Skeletal muscle tissue (tissue), 4 donors: ENCODE results near the gene SHISAL1. TPM values are rescaled to one million over a fixed set of nuclear protein-coding genes. Genes with fewer than 3 reads are reported as not detected.

ENCODE experiments used
- H3K27ac ChIP-seq: one replicate; pipeline ENCODE4 v1.7.0; 2013; ENCODE audit warnings: mild to moderate bottlenecking, low read depth, low read length, inconsistent platforms
- H3K27me3 ChIP-seq, 3 donors: one replicate each; pipeline ENCODE4 v1.7.0; 2013; ENCODE audit warnings: low read length in 3 of 3; ENCODE audit not compliant: control insufficient read depth in 3 of 3, insufficient read depth in 3 of 3
- H3K36me3 ChIP-seq, 3 donors: one replicate each; pipeline ENCODE4 v1.7.0; 2013; ENCODE audit warnings: low read length in 3 of 3; ENCODE audit not compliant: control insufficient read depth in 3 of 3, insufficient read depth in 3 of 3
- H3K4me1 ChIP-seq, 3 donors: one replicate each; pipeline ENCODE4 v1.7.0; 2013; ENCODE audit warnings: low read length in 3 of 3, mild to moderate bottlenecking in 3 of 3; ENCODE audit not compliant: control insufficient read depth in 3 of 3, insufficient read depth in 3 of 3
- H3K4me3 ChIP-seq, 3 donors: one replicate each; pipeline ENCODE4 v1.7.0; 2013; ENCODE audit warnings: low read length in 3 of 3
- H3K9ac ChIP-seq, 3 donors: one replicate each; pipeline ENCODE4 v1.7.0; 2013; ENCODE audit warnings: low read length in 3 of 3, mild to moderate bottlenecking in 3 of 3, moderate library complexity in 2 of 3, low read depth in 1 of 3
- H3K9me3 ChIP-seq, 3 donors: one replicate each; pipeline ENCODE4 v1.7.0; 2013; ENCODE audit warnings: low read length in 3 of 3; ENCODE audit not compliant: control insufficient read depth in 3 of 3
- total RNA-seq: library from RNA; depleted of rRNA; stranded (reverse); fragments of >200 nt; gene quantifications from one replicate; pipeline ENCODE4 v1.2.3, GENCODE V29; 2014
- donor health status: Osteomylitis.

The SHISAL1 gene
- total RNA-seq, 1 donor from 2014 or later = 7.3 TPM

DNA sequence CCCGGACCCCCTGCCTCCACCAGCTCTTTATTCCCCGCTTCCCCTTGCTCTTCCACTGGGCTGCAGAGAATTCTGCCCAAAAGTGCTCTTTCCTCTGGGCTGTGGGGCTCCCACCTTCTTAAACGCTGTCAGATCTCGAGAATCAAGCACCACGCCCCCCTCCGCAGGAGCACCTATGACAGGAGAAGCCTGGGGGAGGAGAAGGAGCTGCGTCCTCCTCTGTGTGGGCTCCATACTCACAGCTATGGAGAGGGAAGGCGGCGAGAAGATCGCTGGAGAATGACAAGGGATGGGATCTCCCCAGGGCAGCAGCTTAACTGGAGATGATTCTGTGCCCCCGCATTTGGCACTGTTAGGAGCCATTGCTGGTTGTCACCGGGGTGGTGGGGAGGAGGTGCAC lies 19.7 kb downstream of the SHISAL1 start:
- peaks cover 0 to 3% (median 0%) of the 10 kb centered on the region in 3 donors for H3K9me3 ChIP-seq
- H3K27ac ChIP-seq = no peak overlapping the region
- no peak overlapping the region for H3K4me3 ChIP-seq

DNA sequence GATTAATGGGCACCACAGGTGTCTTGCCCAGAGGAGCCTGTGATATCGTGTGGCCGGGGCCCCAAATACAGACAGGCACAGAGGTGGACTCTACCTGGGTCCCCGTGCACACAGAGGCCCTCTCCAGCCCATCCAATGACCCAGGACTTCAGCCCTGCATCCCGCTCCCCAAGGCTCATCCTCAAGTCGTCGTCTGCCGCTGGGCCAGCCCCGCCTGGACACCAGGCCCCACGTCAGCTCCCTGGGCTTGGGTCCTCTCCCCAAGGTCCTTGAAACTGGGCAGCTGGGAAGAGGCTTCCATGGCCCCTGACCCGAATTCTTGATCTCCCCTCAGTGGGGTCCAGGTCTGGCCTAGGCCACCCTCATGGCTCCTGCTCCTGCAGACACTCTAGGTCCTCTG lies 20.2 kb downstream of the SHISAL1 start:
- H3K27ac ChIP-seq = no peak overlapping the region
- H3K27me3 ChIP-seq = peaks cover 22 to 42% (median 40%) of the 10 kb centered on the region in 3 donors
- H3K9ac ChIP-seq = no peak overlapping the region
- no peaks in the 10 kb centered on the region for H3K4me1 ChIP-seq
- H3K36me3 ChIP-seq = no peaks in the 10 kb centered on the region
- no peak overlapping the region for H3K4me3 ChIP-seq
- H3K9me3 ChIP-seq = peaks cover 0 to 3% (median 0%) of the 10 kb centered on the region in 3 donors

More for the DNA sequence above, 19.7 kb downstream of the SHISAL1 start:
- H3K4me1 ChIP-seq = no peaks in the 10 kb centered on the region
- no peaks in the 10 kb centered on the region for H3K36me3 ChIP-seq
- H3K27me3 ChIP-seq = peaks cover 22 to 37% (median 35%) of the 10 kb centered on the region in 3 donors
- H3K9ac ChIP-seq = no peak overlapping the region

DNA sequence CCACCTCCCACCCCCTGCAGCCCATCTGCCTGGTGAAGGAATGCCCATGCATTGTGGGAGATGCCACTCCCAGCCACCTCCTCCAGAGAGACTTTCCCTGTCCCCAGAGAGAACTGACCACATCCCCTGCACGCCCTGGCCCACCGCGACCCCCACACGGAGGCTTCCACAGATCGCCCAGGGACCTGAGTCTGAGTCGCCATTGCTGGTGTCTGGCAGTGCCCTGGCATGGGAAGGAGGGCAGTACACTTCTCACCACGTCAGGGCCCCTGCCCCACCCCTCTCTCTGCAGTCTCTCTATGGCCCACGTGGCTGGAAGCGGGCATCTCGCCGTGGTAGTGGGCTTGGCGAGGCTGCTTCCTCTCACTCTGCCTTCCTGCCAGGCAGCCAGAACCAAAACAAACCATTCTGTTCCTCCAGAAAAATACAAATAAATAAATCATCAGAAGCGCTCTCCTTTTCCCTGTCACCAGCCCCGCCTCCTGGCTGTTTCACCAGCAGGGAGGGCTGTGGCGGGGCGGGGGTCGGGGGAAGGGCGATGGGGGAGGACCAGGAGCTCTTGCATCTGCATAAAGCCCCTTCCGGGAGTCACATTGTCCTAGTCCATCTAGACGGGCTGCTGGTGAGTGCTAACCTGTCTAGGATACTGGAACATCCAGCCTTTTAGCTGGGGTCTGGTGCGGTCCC lies 20.9 kb downstream of the SHISAL1 start:
- no peak overlapping the region for H3K27ac ChIP-seq

DNA sequence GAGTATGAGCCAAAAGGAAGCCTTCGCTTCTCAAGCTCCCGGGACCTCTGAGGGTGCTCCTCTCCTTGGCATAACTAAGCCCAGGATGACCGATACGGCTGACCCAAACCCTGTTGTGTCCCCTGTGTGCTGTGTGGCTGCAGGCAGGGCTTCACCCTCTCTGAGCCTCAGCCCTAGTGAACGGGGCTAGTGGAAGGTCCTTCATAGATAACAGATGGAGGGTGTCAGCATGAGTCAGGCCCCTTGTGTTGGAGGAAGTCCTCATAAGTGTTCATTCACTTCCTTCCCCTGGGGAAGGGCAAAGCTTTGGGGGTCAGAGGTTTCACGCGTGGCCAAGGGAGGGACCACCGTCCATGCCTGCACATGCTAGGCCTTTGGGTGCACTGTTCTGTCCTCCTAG lies 21.5 kb downstream of the SHISAL1 start:
- Histone ChIP-seq H3K9me3 (peaks cover 0 to 3% (median 0%) of the 10 kb centered on the region in 3 donors), H3K27ac (no peak overlapping the region), H3K36me3 (no peaks in the 10 kb centered on the region), H3K4me3 (no peak overlapping the region), H3K27me3 (peaks cover 29 to 54% (median 49%) of the 10 kb centered on the region in 3 donors), H3K9ac (no peak overlapping the region), H3K4me1 (no peaks in the 10 kb centered on the region)

More for the DNA sequence above, 20.9 kb downstream of the SHISAL1 start:
- Histone ChIP-seq H3K9ac (no peak overlapping the region), H3K36me3 (no peaks in the 10 kb centered on the region), H3K4me1 (no peaks in the 10 kb centered on the region), H3K27me3 (peaks cover 23 to 48% (median 44%) of the 10 kb centered on the region in 3 donors), H3K4me3 (no peak overlapping the region), H3K9me3 (peaks cover 0 to 3% (median 0%) of the 10 kb centered on the region in 3 donors)

DNA sequence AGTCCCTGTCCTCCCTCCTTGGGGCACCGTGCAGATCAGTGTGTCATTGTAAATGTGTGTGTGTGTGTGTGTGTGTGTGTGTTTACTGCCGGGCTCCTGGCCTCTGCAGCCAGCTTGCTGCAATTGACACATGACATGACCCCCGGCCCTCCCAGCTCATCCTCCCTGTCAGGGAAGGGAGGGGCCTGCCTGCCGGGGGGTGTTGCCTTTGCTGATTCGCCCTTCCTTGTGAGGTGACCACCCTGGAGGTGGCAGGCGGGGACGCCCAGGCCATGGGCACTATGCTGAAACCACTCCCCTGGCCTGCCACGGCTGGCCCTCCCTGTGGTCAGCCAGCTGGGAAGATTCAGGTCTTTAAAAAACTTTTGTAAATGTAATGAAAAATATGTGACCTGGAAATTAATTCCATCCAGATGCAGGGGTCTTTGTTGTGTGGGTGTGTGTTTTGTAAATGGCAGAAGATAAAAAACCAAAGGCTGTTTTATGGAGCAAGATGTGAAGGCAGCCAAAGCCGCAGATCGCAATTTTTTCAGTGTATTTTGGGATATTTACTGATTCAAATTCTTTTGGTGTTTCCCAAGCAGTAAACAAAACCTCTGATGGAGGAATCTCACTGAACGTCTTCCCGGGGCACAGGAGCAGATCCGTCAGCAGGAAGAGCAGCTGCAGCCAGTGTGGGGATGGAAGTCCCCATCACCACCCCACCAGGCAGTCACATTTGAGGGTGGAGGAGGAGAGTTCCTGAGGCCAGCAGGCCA lies 23.2 kb downstream of the SHISAL1 start:
- H3K9me3 ChIP-seq = peaks cover 0 to 3% (median 0%) of the 10 kb centered on the region in 3 donors
- H3K4me3 ChIP-seq = no peak overlapping the region
- no peaks in the 10 kb centered on the region for H3K4me1 ChIP-seq
- no peak overlapping the region for H3K27ac ChIP-seq
- peaks cover 42 to 64% (median 63%) of the 10 kb centered on the region in 3 donors for H3K27me3 ChIP-seq
- no peaks in the 10 kb centered on the region for H3K36me3 ChIP-seq
- H3K9ac ChIP-seq = no peak overlapping the region

DNA sequence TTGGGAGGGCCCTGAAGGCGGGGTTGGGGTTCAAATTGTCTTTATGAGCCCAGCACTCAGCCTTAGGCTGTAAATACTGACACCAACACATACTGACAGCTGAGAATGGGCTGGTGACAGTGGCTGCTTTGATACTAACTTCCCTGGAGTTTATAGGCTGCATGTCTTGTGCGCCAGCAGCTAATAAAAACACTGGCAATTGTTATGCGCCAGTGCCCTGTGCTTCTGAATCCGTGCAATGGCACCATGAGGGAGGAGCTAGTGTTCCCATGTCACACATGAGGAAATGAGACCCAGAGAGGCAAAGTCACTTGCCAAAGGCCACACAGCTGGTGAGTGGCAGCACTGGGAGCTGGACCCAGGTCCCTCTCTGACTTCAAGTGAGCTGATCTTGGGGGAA lies 23.8 kb downstream of the SHISAL1 start:
- Histone ChIP-seq H3K9ac (no peak overlapping the region), H3K4me3 (no peak overlapping the region), H3K9me3 (no peaks in the 10 kb centered on the region), H3K27me3 (peaks cover 47 to 69% (median 69%) of the 10 kb centered on the region in 3 donors), H3K27ac (no peak overlapping the region), H3K4me1 (no peaks in the 10 kb centered on the region), H3K36me3 (no peaks in the 10 kb centered on the region)

DNA sequence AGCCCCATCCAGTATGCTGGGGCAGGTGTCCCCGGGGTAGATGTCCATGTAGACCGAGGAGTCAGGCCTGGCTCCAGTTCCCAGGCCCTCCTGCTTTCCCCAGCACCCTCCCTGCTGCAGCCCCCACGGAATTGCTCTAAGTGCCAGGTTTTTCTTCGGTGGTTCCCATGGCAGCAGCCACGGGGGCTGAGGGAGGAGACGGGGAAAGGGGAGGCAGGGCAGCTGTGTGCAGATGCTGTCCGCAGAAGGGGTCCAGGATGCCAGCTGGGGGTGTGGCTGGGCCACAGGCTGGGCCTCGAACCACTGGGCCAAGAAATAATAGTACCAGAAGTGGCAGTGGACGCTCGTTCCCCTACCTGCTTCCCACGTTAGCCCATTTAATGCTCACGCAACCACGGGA lies 25.0 kb downstream of the SHISAL1 start:
- no peak overlapping the region for H3K27ac ChIP-seq
- peaks cover 59 to 76% (median 76%) of the 10 kb centered on the region in 3 donors for H3K27me3 ChIP-seq
- H3K36me3 ChIP-seq = no peaks in the 10 kb centered on the region
- no peak overlapping the region for H3K9ac ChIP-seq
- no peaks in the 10 kb centered on the region for H3K9me3 ChIP-seq
- no peaks in the 10 kb centered on the region for H3K4me1 ChIP-seq
- H3K4me3 ChIP-seq = no peak overlapping the region

DNA sequence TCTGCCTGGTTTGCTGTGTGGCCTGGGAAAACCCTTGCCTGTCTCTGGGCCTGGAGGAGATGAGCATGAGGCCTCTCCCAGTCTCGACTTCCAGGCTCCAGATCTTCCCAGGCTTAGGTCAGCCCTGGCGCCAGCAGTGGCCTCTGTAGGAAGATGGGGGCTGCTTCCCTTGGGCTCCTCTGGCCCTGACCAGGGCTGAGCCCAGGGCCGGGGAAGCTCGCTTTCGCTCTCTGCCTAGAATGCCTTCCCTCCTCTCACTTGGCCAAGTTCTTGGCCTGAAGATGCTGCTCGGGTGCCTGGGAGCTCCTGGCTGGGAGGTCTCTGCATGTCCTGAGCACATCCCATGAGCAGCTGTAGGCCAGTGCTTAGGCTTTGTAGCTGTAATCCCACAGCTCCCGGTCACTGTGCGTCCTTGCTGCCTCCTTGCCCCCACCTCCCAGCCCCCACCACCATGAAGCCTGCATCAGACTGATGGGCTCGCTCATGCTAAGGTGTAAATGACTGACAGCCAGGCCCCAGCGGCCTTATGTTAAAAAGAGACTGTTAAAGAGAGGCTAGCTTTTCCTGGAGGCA lies 25.5 kb downstream of the SHISAL1 start:
- Histone ChIP-seq H3K36me3 (no peaks in the 10 kb centered on the region), H3K4me1 (no peaks in the 10 kb centered on the region), H3K9ac (no peak overlapping the region), H3K27me3 (peaks cover 61 to 81% (median 76%) of the 10 kb centered on the region in 3 donors), H3K4me3 (no peak overlapping the region), H3K9me3 (no peaks in the 10 kb centered on the region), H3K27ac (no peak overlapping the region)

DNA sequence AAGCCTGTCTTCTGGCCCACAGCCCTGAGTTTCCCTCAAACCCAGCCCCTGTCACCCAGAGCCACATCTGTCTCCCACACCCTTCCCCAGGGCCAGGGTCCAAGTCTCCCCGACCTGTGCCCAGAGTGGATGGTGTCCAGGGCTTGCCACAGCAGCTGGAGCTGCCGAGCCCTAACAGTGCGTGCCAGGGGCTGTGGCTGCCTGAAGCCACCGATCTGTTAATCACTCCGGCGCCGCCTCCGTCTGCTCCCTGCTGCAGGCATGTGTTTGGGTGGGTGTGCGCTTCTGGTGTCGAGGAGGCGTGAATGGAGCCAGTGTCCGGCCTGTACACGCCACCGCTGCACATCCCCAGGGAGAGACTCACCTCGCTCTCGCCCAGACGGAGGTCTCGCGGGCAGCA lies 26.1 kb downstream of the SHISAL1 start:
- Histone ChIP-seq H3K9ac (no peak overlapping the region), H3K9me3 (no peaks in the 10 kb centered on the region), H3K4me3 (no peak overlapping the region), H3K27ac (no peak overlapping the region), H3K27me3 (peaks cover 59 to 86% (median 80%) of the 10 kb centered on the region in 3 donors), H3K4me1 (no peaks in the 10 kb centered on the region), H3K36me3 (no peaks in the 10 kb centered on the region)

DNA sequence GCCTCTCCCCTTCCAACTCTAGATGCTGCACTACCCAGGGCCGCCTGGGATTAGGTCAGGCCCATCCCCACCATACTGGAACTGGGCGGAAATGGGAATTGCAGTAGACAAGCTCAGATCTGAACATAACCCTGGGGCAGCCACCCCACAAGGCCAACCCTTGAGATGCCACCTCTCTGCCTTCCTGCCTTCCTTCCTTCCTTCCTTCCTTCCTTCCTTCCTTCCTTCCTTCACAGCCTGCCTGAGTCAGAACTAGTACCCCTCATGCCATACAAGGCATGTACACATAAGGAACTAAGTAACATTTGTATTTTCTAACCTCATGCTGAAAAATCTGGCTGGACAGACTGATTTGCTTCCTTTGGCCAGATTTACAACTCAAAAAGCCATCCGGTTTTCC lies 28.0 kb downstream of the SHISAL1 start:
- H3K9me3 ChIP-seq = no peaks in the 10 kb centered on the region
- no peak overlapping the region for H3K27ac ChIP-seq
- no peak overlapping the region for H3K4me3 ChIP-seq
- H3K27me3 ChIP-seq = peaks cover 60 to 88% (median 85%) of the 10 kb centered on the region in 3 donors
- H3K4me1 ChIP-seq = no peaks in the 10 kb centered on the region
- no peak overlapping the region for H3K9ac ChIP-seq
- H3K36me3 ChIP-seq = no peaks in the 10 kb centered on the region
